ENCODE data around the gene KRT80.
A peak's percentile ranks its signal among the peaks of the same experiment; 100 is the strongest.
"Not testable (repeated sequence)": the region's sequence is repeated elsewhere in the genome, so short reads cannot be mapped to it uniquely, and the experiment has no call there.

Gene KRT80

DNA sequence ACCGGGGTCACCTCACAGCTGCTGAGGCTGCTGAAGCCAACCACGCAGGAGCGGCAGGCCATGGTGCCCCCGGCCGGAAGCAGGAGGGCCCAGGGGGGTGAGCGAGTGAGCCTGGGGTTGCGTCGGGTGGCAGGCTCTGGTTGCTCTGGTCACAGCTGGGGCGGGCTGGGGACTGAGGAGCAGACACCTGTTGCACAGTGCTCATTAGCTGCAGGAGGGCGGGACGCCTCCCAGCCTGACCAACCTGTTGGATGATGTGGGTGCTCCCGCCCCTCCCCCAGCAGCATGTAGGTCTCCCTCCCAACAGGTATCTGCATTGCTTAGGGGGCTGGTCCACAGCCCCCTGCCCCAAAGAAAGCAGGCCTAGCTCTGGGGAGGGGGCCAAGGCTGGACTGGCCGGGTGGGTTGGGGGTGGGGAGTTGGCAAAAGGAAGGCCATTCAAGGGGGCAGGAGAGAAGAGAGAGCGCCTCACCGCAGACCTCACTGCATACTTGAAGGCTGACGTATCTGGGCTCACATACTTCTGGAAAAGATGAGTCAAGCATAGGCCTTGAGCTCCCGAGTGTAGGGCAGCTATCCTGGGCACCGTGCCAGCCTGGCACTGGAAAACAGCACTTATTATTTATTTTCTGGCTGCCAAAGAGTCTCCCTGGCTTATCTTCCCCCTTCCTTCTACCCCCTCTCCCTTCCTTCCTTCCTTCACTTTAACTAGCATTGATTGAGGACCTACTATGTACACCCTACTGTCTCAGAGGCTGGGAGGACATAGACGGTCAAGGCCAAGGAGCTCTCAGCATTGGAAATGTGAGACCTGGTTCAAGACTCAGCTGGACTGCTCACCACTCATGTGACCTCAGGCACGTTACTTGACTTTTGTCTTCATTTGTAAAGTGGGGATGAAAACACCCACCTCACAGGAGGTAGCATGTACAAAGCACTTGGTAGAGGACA, at the start of gene KRT80:
KRT80 (minus strand) TSS at position 174 of the 951 bp plus-strand sequence; CDS start at position 62, 112 bp downstream.
- DNase-seq (ENCODE audit: low spot score) = peak; percentile 83

DNA sequence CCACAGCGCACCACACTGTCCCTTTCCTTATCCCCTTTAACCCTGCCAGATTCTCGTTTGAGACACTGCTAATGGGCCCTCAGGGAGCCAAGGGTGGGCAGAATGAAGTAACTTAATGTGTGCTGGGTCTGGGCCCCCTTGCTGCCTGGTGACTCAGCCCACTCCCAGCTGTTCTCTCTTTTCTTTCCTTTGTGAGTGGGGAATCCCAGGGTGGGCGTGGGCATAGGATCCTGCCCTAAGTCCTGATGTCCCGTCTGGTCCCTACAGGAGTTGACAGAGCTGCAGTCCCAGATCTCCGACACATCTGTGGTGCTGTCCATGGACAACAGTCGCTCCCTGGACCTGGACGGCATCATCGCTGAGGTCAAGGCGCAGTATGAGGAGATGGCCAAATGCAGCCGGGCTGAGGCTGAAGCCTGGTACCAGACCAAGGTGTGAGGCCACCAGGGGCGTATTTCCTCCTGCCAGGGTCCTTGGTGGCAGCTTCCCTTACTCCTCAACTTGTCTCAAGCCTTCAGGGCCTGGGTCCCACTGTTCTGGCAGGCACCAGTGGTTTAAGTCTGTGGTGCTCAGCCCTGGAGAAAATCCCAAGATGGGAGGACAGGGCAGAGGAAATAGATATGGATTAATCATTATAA, 49.5 kb upstream of the KRT80 start:
- DNase-seq (ENCODE audit: low spot score) = no peak

DNA sequence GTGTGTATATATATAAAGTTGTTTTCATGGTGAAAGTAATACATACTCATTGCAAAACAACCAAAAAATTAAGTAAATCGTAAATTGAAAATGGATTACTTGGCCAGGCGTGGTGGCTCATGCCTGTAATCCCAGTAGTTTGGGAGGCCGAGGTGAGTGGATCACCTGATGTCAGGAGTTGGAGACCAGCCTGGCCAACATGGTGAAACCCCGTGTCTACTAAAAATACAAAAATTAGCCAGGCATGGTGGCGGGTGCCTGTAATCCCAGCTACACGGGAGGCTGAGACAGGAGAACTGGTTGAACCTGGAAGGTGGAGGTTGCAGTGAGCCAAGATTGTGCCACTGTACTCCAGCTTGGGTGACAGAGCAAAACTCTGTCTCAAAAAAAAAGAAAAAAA, 48.4 kb upstream of the KRT80 start:
- DNase-seq (ENCODE audit: low spot score) = not testable (repeated sequence)

DNA sequence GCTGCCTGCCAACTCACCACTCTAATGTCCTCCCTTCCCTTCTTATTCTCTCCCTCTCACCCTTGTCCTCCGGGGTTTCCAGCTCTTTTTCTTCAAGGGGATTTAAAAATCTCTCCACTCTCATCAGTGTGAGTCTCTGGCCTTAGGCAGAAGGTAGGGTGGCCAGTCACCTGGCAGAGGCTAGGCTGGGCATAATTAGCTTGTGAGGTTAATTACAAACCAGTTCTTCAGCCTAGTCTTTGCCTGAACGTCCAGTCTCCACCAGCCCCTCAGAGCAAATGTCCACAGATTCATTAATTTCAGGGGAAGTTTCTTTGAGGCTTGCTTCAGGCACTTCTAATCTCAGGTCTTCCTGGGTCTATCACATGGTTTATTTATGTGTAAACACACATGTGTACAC, 48.0 kb upstream of the KRT80 start:
- no peak for DNase-seq (ENCODE audit: low spot score)

DNA sequence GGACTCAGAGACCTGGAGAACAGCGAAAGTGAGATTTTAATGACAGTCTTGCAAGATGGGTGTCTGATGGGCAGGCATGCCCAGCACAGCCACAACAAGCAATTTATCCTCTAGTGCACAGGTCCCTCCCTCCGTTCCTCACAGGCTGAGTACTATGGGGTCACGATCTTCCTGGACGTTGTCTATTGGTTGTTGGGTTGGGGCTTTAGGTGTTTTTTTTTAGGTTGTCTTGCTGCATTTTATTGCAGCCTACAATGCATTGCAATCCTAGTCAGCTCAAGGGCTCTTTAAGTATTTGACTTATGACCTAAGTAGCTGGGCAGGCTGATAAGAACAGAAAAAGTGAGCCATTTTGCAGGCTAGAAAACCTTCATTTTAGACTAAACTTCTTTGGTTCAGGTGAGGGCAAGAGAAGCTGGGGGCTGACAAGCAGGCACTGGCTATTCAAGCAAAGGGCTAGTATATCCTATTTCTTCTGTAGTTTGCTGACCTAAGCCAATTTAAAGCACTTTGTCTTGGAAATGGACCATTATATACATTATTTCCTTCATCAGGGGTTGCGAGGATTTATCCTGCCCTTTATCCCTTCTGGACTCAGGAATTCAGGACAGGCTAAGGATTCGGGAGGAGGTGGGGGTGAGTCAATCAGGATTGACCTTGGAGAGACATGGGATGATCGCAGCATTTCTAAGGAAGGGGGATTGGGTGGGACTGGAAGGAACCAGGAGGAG, 47.3 kb upstream of the KRT80 start:
- no peak for DNase-seq (ENCODE audit: low spot score)

DNA sequence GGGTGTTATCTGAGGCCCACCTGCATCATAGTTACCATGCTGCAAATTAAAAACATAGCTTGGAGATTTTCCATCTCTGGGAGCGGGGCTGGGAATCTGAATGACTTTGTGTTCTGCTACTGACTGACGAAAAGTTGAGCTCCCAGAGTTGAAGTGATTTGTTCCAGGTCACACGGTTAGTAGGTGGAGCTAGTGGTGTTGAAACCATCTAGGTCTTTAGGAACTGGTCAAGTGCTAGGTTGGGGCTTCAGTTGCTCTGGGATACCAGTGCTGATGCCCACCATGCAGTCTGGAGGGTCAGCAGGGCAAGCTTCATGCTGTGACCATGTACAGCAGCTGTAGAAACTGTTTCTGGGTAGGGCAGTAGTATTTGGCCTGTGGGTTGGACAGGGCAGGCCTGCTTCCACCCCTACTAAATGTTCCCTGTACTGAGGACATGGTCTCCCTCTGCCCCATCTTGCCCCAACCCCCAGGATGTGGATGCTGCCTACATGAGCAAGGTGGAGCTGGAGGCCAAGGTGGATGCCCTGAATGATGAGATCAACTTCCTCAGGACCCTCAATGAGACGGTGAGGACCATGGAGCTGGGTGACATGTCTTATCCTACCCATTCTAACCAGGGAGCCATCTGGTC, 46.5 kb upstream of the KRT80 start:
- no peak for DNase-seq (ENCODE audit: low spot score)

DNA sequence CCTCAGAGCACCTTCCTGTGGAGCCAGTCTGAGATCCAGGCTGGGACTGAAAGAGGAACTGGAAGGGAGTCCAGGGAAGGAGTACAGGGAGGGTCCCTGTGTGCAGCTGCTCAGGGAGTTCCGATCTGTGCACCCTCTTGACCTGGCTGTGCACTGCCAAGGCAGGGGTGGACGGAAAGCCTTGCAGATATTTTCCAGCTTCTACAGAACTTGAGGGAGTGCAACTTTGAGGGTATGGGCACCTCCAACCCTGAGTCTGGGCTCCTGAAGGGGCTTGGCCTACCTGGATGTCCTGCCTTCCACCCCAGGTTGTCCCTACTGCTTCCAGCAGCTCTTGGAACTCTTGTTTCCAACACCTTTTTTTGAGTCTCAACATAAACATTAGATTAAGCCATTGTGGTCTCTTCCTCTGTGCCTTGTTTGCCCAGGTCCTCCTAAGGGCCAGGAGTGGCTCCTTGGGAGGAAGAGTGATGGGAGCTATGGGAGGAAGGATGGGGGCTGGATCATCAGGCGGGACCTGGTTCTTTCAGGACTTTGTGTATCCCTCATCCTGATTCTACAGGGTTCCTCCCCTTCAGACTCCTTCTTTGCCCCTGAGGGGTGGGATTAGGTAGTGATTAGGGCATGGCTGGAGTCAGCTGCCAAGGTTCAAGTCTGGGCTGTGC, 44.7 kb upstream of the KRT80 start:
- peak; percentile 23 for DNase-seq (ENCODE audit: low spot score)

DNA sequence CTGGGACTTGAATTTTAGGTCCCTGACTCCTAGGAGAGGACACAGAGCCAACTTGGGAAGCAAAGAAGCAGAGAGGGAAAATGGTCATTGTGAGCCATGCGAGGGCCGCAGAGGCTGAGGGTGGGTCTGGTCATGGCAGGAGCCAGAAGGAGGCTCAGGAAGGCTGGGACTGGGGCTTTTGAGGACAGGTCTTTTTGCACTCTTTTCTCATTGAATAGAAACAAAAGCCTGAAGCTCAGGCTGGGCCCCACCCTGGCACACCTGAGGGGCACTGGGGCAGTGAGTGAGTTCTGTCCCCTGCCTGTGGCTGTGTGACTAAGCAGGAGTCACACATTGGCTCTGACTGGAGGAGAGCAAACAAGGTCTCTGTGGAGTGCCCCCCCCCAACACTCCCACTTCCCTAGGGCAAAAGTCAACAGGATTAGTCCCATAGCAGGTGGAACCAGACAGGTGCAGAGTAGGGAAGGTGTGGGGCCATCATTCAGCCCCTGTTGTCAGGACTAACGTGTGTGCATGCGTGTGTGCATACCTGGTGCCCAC, 44.1 kb upstream of the KRT80 start:
- peak; percentile 54 for DNase-seq (ENCODE audit: low spot score)

DNA sequence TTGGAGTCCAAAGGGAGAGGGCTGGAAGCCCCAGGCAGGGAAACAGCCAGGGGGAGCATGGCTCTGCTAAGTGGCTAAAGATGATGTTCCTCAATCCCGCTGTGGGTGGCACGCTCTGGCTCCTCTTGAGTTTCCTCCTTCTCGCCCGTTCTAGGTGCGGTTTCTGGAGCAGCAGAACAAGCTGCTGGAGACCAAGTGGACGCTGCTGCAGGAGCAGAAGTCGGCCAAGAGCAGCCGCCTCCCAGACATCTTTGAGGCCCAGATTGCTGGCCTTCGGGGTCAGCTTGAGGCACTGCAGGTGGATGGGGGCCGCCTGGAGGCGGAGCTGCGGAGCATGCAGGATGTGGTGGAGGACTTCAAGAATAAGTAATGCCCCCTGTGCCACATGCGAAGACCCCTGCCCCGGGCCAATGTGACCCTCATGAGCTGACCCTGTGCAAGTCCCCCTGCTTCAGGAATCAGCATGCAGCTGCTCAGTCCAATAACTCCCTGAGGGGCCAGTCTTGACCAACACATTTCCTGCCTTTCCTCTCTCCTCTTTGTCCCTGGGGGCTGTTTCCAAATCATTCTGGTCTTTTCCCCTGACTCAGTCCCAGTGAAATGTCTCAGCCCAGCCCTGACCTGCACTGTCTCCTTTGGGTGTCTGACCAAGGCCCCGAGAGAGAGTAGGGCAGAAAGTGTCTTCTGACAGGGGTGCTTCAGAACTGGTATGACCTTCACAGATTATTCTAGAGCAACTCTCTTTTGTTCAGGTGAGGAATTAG, 43.4 kb upstream of the KRT80 start:
- peak; percentile 33 for DNase-seq (ENCODE audit: low spot score)

DNA sequence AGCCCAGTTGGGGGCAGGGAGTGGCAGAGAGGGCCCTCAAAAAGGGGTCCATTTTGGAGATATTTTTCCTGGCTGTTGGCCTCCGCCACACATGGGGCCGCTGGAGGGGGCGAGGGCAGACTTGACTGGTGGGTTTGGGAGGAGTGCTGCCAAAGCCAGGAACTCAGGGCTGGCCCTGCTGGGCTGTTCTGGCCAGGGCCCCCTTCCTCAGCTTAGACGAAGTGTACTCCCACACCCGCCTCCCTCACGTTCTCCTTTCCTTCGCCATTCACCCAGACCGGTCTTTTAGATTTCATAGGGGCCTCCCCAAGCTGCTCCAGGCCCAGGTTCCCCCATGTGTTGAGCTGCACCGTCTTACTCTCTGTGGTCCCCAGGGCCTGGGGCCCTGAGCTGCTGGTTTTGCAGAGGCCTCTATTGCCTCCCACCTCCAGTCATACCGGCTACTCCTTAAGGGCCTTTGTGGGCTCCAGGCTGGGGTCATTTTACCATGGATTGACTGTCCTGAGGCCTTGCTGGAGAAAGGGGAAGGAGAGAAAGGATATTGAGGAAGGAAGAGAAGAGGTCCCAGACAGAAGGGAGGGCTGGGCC, 42.5 kb upstream of the KRT80 start:
- DNase-seq (ENCODE audit: low spot score) = peak; percentile 62

DNA sequence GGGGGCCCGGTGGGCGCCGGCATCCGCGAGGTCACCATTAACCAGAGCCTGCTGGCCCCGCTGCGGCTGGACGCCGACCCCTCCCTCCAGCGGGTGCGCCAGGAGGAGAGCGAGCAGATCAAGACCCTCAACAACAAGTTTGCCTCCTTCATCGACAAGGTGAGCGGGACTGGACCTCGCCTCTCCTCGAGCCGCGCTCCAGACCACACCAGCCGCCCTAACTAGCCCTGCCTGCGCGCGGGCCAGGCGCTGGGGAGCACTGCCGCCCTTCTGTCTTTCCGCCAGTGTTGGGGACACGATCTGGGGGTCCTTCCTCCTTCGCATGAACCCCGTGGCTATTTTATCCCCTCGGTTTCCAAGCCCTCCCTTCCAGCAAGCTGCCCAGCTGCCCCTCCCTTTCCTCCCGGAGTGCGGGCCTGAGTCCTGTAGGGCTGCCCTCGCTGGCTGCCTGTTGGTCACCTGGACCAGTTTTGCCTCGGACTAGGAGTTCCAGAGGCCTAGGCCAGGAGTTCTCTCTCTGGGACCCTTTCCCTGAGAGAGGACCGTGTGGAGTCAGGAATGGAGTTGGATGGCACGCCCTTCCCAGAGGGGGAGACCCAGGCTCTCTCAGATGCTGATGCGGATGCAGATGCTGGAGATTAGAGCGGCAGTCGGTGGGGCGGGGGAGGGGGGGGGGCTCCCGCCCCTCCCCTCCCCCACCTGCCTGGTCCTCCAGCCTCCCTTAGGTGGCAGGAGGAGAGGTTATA, 41.8 kb upstream of the KRT80 start:
- peak; percentile 48 for DNase-seq (ENCODE audit: low spot score)

DNA sequence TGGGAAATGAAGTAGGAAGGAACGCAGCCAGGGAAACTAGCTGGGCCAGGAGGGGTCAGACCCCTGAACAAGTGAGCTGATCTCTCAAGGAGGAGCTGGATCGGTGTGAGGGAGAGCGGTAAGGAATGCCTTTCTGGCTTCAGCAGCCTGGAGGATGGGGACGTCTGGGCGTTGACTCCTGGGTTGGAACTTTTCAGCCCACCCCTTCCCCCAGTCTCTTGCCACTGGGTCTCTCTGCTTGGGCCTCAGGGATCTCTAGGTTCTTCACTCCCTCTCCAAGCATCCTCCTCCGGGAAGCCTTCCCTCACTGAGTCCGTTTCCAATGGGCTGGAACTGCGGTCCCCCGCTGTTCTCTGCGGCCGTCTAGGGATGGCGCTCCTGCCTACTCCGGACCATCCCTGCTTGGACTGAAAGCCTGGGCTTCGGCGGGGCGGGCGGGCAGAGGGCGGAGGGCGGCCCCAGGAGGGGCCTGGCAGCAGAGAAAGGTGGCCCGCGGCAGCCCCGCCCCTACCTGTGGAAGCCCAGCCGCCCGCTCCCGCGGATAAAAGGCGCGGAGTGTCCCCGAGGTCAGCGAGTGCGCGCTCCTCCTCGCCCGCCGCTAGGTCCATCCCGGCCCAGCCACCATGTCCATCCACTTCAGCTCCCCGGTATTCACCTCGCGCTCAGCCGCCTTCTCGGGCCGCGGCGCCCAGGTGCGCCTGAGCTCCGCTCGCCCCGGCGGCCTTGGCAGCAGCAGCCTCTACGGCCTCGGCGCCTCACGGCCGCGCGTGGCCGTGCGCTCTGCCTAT, 41.1 kb upstream of the KRT80 start, which contains the start of gene KRT7:
KRT7 (plus strand) TSS at position 570 of the 788 bp plus-strand sequence; CDS start at position 624, 54 bp downstream.
- DNase-seq (ENCODE audit: low spot score) = peak; percentile 47

DNA sequence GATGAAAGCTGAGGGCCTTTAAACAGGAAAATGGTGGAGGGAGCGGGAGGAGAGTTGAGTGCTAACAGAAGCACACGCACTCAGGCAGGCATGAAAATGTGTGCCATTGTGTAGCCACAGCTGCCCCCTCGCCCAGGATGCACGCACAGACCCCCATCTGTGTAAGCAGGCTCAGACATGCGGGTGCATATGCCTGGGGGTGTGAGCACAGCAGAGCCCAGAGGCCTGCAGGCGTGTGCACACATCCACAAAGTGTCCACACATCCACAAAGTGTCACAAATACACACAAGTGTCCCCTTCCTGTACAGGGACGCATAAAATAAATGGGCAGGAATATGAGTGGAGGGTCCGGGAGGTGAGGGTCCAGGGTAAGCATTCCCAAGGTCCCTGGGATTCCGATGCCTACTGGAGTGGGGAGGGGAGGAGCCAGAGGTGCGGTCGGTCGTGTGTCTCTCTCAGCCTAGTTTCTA, 40.4 kb upstream of the KRT80 start:
- DNase-seq (ENCODE audit: low spot score) = no peak

DNA sequence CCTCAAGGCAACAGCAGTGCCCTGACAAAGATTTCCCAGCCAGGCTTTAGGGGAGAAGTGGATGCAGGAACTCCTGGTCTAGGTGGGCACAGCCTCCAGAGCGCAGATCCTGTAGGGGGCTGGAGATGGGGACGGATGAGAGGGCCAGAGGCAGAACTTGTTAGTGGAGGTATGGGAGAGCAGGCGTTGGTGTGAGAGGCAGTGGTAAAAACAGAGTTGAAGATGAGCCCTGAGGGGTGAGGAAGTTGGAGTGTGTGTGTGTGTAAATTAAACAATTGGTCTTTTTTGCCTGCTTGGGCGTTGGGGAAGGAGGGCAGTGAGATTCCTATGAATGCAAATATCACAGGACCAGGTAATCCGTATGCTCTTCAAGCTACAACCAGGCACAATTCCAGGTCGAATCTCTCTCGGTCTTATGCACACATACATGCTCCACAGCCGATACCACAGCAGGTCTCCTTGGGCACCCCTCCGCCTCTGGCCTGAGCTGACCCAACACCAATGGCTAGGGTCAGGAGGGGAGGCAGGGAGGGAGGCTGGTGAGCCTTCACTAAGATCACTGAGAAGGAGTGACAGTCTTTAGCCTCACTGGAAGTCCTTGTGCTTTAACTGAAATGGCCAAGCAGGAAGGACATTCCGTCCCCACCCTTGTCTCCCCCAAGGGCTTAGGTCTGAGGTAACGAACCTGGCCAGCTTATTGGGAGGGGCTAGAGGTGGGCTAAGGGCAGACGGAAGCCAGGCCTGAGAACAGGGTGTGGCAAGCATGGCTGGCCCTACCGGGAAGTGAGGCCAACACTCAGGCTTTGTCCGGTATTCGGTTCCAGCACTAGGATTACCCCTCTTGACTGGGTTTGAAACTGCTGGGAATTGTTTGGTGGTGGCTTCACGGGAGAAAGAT, 39.7 kb upstream of the KRT80 start:
- DNase-seq (ENCODE audit: low spot score) = peak; percentile 30

DNA sequence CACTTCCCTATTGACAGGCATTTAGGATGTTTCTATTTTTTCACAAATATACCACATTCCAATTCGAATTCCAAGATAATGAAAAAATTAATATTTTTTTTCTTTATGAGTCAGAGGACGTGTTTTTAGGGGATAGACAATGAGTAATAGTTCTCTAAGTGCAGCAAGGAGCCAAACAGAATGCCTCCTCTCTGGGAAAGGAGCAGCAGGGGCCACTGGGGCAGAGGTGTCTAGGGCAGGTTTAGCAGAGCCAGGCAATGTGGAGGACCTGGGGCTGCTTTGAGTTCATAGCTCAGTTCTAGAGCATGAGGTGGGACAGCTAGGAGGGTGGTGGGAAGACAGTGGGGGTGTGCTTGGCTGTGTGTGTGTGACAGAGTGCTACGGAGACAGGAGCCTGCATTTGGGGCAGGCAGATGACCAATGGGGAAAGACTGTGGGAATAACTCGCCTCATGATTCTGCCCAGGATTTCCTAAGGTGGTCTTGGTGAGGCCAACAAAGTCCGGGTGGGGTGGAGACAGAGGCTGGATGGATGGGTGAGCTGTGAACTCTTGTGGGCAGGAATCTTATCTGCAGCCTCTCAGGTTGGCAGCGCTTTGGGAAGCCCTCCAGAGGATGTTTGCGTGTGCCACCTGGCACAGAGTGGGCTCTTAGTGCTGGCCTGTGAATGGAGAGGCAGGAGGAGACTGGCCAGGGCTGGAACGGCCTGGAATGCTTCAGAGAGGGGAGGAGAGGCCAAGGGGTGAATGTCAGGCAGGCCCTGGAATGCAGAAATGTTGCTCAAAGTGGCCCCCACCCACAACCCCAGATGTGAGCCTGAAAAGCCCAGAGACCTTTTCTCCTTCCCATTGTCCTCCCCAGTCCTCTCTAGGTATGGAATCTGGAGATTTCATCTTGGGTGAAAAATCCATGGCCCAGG, 38.8 kb upstream of the KRT80 start:
- peak; percentile 45 for DNase-seq (ENCODE audit: low spot score)

DNA sequence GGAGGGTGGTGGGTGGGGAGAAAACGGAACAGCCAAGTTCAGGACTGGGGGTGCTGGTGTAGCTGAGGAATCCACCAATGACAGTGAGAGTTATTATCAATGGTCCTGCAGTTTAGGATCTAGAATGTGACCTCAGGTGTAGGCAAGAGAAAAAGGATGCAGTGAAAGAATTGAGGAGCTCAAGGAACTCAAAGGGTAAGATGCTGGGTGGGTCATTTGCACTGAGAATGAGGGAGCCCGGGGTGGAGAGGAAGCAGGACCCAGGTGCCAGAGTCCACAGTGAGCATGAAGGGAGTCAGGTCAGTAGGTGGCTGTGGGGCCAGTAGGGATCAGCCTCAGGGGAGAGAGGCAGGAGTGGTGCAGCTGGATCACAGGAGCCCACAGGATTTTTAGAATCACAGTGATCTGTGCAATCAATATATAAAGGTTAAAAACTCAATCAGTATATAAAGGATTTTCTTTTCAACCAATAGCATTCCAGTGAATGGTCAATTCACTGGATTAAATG, 38.1 kb upstream of the KRT80 start:
- peak; percentile 25 for DNase-seq (ENCODE audit: low spot score)

Measured in left forelimb (tissue), 1 donor.